ENCODE measurements around the gene SPIRE1. TPM values are rescaled to one million over a fixed set of nuclear protein-coding genes. Genes with fewer than 3 reads are reported as not detected.
A peak's percentile ranks its signal among the peaks of the same experiment; 100 is the strongest.

The SPIRE1 gene
- total RNA-seq, 6 donors from 2014 or later: 33.9 to 76.7 (median 59.6) TPM

DNA sequence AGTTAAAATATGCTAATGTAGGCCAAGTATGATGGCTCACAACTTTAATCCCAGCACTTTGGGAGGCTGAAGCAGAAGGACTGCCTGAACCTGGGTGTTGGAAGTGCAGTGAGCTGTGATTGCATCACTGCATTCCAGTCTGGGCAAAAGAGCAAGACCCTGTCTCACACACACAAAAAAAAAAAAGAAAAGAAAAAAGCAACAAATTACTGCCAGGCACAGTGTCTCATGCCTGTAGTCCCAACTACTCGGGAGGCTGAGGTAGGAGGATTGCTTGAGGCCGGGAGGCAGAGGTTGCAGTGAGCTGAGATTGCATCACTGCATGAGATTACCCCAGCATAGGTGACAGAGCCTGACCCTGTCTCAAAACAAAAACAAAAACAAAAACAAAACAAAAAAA lies 139.6 kb downstream of the SPIRE1 start:
- H3K9me3 ChIP-seq: no peaks in the 10 kb centered on the region
- no peak overlapping the region for H3K4me3 ChIP-seq
- H3K27me3 ChIP-seq: no peaks in the 10 kb centered on the region
- no peak for DNase-seq
- TF ChIP-seq POLR2A (IDR thresholded peaks at IDR 0.05) (no peak), EP300 (IDR thresholded peaks at IDR 0.05) (no peak), POLR2AphosphoS5 (IDR thresholded peaks at IDR 0.05) (no peak)
- TF ChIP-seq, protein P1, sequence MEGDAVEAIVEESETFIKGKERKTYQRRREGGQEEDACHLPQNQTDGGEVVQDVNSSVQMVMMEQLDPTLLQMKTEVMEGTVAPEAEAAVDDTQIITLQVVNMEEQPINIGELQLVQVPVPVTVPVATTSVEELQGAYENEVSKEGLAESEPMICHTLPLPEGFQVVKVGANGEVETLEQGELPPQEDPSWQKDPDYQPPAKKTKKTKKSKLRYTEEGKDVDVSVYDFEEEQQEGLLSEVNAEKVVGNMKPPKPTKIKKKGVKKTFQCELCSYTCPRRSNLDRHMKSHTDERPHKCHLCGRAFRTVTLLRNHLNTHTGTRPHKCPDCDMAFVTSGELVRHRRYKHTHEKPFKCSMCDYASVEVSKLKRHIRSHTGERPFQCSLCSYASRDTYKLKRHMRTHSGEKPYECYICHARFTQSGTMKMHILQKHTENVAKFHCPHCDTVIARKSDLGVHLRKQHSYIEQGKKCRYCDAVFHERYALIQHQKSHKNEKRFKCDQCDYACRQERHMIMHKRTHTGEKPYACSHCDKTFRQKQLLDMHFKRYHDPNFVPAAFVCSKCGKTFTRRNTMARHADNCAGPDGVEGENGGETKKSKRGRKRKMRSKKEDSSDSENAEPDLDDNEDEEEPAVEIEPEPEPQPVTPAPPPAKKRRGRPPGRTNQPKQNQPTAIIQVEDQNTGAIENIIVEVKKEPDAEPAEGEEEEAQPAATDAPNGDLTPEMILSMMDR (IDR thresholded peaks at IDR 0.05): no peak
- no peak overlapping the region for H3K27ac ChIP-seq
- H3K36me3 ChIP-seq: no peaks in the 10 kb centered on the region
- H3K4me1 ChIP-seq: peaks cover 0 to 6% (median 0%) of the 10 kb centered on the region in 4 donors
- WGBS, 2 donors: 95 to 97% methylated on average over 2 of the region's 2 CpGs
- ATAC-seq (ENCODE audit: low FRiP score in 2 of 2): no peak

DNA sequence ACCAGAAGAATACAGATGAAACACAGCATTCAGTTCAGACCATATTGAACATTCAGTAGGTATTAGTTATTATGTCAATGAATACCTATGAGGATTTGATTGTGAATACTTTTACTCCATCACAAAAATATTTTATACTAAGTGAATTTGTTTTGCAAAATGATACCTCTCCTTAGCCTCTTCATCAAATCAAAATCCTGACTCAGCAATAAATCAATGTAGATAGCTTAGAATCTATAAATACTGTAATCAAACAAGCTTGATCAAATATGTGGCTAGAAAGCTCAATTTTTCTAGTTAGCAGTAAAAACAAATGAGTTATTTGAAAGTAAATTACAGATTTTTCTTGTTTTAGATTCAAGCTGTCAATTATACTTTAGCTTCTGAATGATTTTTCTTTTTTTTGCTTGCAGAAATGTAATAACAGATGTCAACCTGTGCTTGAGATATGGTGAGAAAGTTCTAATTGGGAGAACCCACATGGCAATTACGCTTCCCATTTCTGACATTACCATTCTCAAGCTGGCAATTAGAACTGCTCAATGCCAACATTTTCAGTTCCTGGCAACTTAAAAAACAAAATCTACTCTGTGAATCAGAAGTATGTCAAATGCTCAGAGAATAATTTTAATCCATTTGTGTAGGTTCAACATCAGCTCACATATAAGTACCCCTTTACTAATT lies 140.6 kb downstream of the SPIRE1 start:
- no peaks in the 10 kb centered on the region for H3K9me3 ChIP-seq
- 90 to 93% methylated on average over 1 of the region's 1 CpG for WGBS, 2 donors
- H3K27me3 ChIP-seq: no peaks in the 10 kb centered on the region
- ATAC-seq (ENCODE audit: low FRiP score in 2 of 2) (no peak), DNase-seq (no peak)
- no peak overlapping the region for H3K4me3 ChIP-seq
- H3K36me3 ChIP-seq: no peaks in the 10 kb centered on the region
- TF ChIP-seq, protein P1 (IDR thresholded peaks at IDR 0.05): no peak
- TF ChIP-seq EP300 (IDR thresholded peaks at IDR 0.05) (no peak), POLR2A (IDR thresholded peaks at IDR 0.05) (no peak), POLR2AphosphoS5 (IDR thresholded peaks at IDR 0.05) (no peak)
- no peak overlapping the region for H3K27ac ChIP-seq
- peaks cover 0 to 6% (median 0%) of the 10 kb centered on the region in 4 donors for H3K4me1 ChIP-seq

DNA sequence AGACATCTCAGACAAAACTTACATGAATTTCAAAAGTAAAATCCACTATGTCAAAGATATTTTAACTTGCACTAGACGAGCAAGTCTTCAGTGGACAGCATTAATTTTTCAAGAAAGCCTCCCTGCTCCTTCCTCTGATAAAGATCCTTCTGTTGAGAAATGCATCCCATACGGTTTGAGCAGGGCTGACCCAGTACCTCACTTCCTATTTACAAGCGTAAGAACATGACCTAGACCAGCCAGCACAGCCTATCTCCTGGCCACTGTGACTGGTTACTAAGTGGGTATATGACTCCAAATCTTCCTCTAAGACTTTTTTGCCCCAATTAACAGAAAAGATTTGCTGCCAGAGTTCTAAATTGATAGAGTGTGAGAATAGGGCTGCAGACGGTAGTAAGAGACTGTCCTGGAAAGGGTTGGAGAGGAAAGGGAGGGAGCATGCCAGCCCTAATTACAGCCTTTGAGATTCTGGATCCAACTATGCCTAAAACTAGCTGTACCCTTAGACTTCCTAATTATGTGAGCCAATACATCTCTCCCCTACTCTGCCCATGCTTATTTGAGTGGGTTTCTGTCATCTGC lies 141.8 kb downstream of the SPIRE1 start:
- TF ChIP-seq EP300 (IDR thresholded peaks at IDR 0.05) (no peak), POLR2AphosphoS5 (IDR thresholded peaks at IDR 0.05) (no peak), POLR2A (IDR thresholded peaks at IDR 0.05) (no peak)
- TF ChIP-seq, protein P1 (IDR thresholded peaks at IDR 0.05): no peak
- Histone ChIP-seq H3K4me1 (peaks cover 0 to 6% (median 0%) of the 10 kb centered on the region in 4 donors), H3K27me3 (no peaks in the 10 kb centered on the region), H3K9me3 (no peaks in the 10 kb centered on the region), H3K36me3 (no peaks in the 10 kb centered on the region), H3K4me3 (no peak overlapping the region), H3K27ac (no peak overlapping the region)
- 46 to 63% methylated on average over 4 of the region's 4 CpGs for WGBS, 2 donors
- ATAC-seq (ENCODE audit: low FRiP score in 2 of 2) (peak in 1 of 2 donors; percentile 35), DNase-seq (no peak)

DNA sequence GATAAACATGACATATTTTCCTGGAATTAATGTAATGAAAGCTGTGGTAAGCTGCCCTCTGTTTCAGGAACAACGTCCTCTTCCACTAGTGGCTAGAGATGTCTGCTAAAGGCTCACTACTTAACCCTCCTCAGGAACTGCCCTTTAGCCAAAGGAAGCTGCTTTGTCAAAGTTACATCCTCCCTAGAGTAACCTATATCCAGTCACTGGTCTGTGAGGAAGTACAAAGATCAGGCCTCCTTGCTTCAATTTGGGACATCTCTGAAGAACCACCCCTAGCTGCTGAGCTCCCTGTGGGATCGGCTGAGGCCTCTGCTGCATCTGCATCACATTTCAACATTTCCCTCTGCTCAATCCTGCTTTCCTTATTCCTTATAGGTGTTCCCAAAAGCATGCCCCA lies 142.4 kb downstream of the SPIRE1 start:
- WGBS, 2 donors: 72 to 73% methylated on average over 2 of the region's 2 CpGs
- no peak overlapping the region for H3K27ac ChIP-seq
- ATAC-seq (ENCODE audit: low FRiP score in 2 of 2) (no peak), DNase-seq (no peak)
- H3K4me1 ChIP-seq: peaks cover 0 to 6% (median 0%) of the 10 kb centered on the region in 4 donors
- H3K36me3 ChIP-seq: no peaks in the 10 kb centered on the region
- no peak for TF ChIP-seq POLR2A (IDR thresholded peaks at IDR 0.05)
- TF ChIP-seq POLR2AphosphoS5 (IDR thresholded peaks at IDR 0.05): no peak
- TF ChIP-seq EP300 (IDR thresholded peaks at IDR 0.05): no peak
- TF ChIP-seq, protein P1 (IDR thresholded peaks at IDR 0.05): no peak
- H3K9me3 ChIP-seq: no peaks in the 10 kb centered on the region
- no peak overlapping the region for H3K4me3 ChIP-seq
- H3K27me3 ChIP-seq: no peaks in the 10 kb centered on the region
